ENCODE measurements around the gene TDRD1.
"Not testable (repeated sequence)": the region's sequence is repeated elsewhere in the genome, so short reads cannot be mapped to it uniquely, and the experiment has no call there.

The TDRD1 gene

GRCh38 chr10:114179148-114179547 lies at the start of gene TDRD1:
Gene TDRD1 (plus strand): TSS chr10:114179353. CDS start chr10:114187832, 8,479 bp downstream.
- DNase-seq = no peak

- DNase-seq = no peak
These were observed 48.1 kb upstream of the TDRD1 start for GRCh38 chr10:114131094-114131493.

- no peak for DNase-seq
These were observed 43.7 kb upstream of the TDRD1 start for GRCh38 chr10:114135476-114135875.

GRCh38 chr10:114138581-114138980 lies 40.6 kb upstream of the TDRD1 start:
- no peak for DNase-seq

GRCh38 chr10:114140036-114140435 lies 39.1 kb upstream of the TDRD1 start:
- DNase-seq = no peak

- not testable (repeated sequence) for DNase-seq
These were observed 38.3 kb upstream of the TDRD1 start for GRCh38 chr10:114140827-114141226.

GRCh38 chr10:114142018-114142417 lies 37.1 kb upstream of the TDRD1 start:
- peak; percentile 13 for DNase-seq

GRCh38 chr10:114143160-114143559 lies 36.0 kb upstream of the TDRD1 start:
- no peak for DNase-seq

GRCh38 chr10:114149476-114149875 lies 29.7 kb upstream of the TDRD1 start:
- DNase-seq = not testable (repeated sequence)

- no peak for DNase-seq
These were observed 27.7 kb upstream of the TDRD1 start for GRCh38 chr10:114151486-114151885.

- no peak for DNase-seq
These were observed 27.3 kb upstream of the TDRD1 start for GRCh38 chr10:114151892-114152291.

- DNase-seq = no peak
These were observed 21.2 kb upstream of the TDRD1 start for GRCh38 chr10:114157912-114158311.

- DNase-seq = no peak
These were observed 16.1 kb upstream of the TDRD1 start for GRCh38 chr10:114163062-114163461.

- no peak for DNase-seq
These were observed 13.1 kb upstream of the TDRD1 start for GRCh38 chr10:114166043-114166442.

GRCh38 chr10:114166494-114166893 lies 12.7 kb upstream of the TDRD1 start:
- no peak for DNase-seq

- DNase-seq = no peak
These were observed 11.2 kb upstream of the TDRD1 start for GRCh38 chr10:114167985-114168384.

GRCh38 chr10:114168450-114169009 lies 10.6 kb upstream of the TDRD1 start:
- DNase-seq = no peak

- DNase-seq = no peak
These were observed 6.9 kb upstream of the TDRD1 start for GRCh38 chr10:114172216-114172615.

GRCh38 chr10:114172776-114173602 lies 6.2 kb upstream of the TDRD1 start:
- no peak for DNase-seq

GRCh38 chr10:114173603-114173920 lies 5.6 kb upstream of the TDRD1 start:
- no peak for DNase-seq

- DNase-seq = peak; percentile 40
These were observed 5.0 kb upstream of the TDRD1 start, which contains the start of gene CCDC186 for GRCh38 chr10:114173921-114174694. Gene CCDC186 (minus strand): TSS chr10:114174203. CDS start chr10:114163268, 10,935 bp downstream.

- no peak for DNase-seq
These were observed 4.4 kb upstream of the TDRD1 start for GRCh38 chr10:114174695-114175188.

GRCh38 chr10:114175667-114176066 lies 3.5 kb upstream of the TDRD1 start:
- DNase-seq = no peak

- DNase-seq = no peak
These were observed 2.6 kb upstream of the TDRD1 start for GRCh38 chr10:114176511-114176910.
